Upper lobe of right lung (tissue), 1 donor: ENCODE measurements around the gene AQP7. TPM values are rescaled to one million over a fixed set of nuclear protein-coding genes. Genes with fewer than 3 reads are reported as not detected.
A peak's percentile ranks its signal among the peaks of the same experiment; 100 is the strongest.

Experiments
- ATAC-seq: fragments of 200-7000 bp; cut with Tn5 transposase; one replicate; pipeline ENCODE4 v1.9.1; 2020; ENCODE audit warnings: mild to moderate bottlenecking, moderate library complexity
- DNase-seq: peaks from one replicate; pipeline ENCODE4 v3.0.0-alpha.2; 2020
- H3K27ac ChIP-seq: fragments of 200-600 bp; one replicate; pipeline ENCODE4 v1.8.0; 2022
- H3K27me3 ChIP-seq: fragments of 200-600 bp; one replicate; pipeline ENCODE4 v1.8.0; 2022; ENCODE audit warnings: mild to moderate bottlenecking
- H3K36me3 ChIP-seq: fragments of 200-600 bp; one replicate; pipeline ENCODE4 v1.8.0; 2022
- H3K4me1 ChIP-seq: fragments of 200-600 bp; one replicate; pipeline ENCODE4 v1.8.0; 2022
- H3K4me3 ChIP-seq: fragments of 200-600 bp; one replicate; pipeline ENCODE4 v1.8.0; 2022; ENCODE audit warnings: mild to moderate bottlenecking
- H3K9me3 ChIP-seq: fragments of 200-600 bp; one replicate; pipeline ENCODE4 v1.8.0; 2022
- intact Hi-C: fragments of 100-400 bp; cut with DNase I; formaldehyde crosslinking; loops from one replicate; pipeline ENCODE4 v1.11.0; 2022
- total RNA-seq: library from RNA; stranded (reverse); fragmentation: NEBNext Ultra II Directional; extraction: Animal tissue kit (Norgen Biotek cat#: 25700); gene quantifications from one replicate; pipeline ENCODE4 v1.2.1, GENCODE V29; 2021
- TF ChIP-seq, protein P1 (sequence below): fragments of 200-600 bp; IDR thresholded peaks from one replicate; pipeline ENCODE4 v1.8.0; 2022; ENCODE audit warnings: antibody characterized with exemption
- donor health status: DM: no; HTN: yes; CAD: no; lungs with severe emphysema.

Gene AQP7
- total RNA-seq, 1 donor from 2014 or later = 2.4 TPM

DNA sequence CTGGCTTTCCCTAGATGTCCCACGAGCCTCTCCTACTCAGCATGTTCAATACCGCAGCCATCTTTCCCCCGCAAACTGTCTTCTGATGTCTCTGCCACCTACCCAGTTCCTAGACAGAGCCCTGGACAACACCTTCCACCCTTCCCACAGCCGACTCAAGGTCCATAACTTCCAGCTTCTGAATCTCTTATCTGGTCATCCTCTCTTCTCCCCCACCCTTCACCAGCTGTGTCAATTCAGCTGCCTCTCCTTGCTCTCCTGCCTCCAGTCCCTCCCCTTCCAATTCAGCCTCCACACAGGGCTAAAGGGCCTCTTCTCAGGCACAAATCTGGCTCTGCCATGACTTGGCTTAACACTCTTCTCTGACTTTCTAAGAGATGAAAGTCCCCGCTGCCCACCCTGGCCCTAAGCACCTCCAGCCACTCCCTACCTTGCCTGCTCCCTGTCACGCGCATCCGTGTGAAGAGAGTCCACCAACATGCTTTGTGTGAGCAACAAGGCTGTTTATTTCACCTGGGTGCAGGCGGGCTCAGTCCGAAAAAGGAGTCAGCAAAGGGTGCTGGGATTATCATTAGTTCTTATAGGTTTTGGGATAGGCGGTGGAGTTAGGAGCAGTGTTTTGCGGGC, 25.2 kb downstream of the AQP7 start:
- H3K27ac ChIP-seq = no peak overlapping the region
- no peak overlapping the region for H3K4me3 ChIP-seq
- ATAC-seq (no peak), DNase-seq (peak; percentile 19)
- no peaks in the 10 kb centered on the region for H3K36me3 ChIP-seq
- TF ChIP-seq, protein P1, sequence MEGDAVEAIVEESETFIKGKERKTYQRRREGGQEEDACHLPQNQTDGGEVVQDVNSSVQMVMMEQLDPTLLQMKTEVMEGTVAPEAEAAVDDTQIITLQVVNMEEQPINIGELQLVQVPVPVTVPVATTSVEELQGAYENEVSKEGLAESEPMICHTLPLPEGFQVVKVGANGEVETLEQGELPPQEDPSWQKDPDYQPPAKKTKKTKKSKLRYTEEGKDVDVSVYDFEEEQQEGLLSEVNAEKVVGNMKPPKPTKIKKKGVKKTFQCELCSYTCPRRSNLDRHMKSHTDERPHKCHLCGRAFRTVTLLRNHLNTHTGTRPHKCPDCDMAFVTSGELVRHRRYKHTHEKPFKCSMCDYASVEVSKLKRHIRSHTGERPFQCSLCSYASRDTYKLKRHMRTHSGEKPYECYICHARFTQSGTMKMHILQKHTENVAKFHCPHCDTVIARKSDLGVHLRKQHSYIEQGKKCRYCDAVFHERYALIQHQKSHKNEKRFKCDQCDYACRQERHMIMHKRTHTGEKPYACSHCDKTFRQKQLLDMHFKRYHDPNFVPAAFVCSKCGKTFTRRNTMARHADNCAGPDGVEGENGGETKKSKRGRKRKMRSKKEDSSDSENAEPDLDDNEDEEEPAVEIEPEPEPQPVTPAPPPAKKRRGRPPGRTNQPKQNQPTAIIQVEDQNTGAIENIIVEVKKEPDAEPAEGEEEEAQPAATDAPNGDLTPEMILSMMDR = no peak
- intact Hi-C loops = no loop called here
- H3K4me1 ChIP-seq = peaks cover 8% of the 10 kb centered on the region
- no peaks in the 10 kb centered on the region for H3K9me3 ChIP-seq
- H3K27me3 ChIP-seq = no peaks in the 10 kb centered on the region

DNA sequence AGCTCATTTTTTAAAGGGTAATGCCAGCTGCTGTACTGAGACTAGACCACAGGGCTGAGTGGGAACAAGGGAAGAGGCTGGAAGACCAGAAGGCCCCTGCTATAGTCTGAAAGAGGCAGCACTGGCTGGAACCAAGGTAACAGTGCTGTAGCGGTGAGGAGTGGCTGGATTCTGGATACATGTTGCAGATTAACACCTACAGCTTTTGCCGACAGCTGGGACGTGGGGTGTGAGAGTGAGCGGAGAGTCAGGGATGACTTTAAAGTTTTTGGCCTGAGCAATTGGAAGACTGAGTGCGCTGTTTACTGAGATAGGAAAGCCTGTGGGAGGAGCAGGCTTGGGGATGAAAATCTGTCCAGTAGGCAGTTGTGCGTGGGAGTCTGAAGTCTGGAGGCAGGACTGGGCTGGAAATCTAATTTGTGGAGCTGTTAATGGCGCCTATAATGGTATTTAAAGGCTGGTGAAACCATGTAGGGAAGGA, 26.5 kb downstream of the AQP7 start:
- peaks cover 11% of the 10 kb centered on the region for H3K36me3 ChIP-seq
- DNase-seq (peak; percentile 33), ATAC-seq (no peak)
- TF ChIP-seq, protein P1 = no peak
- H3K4me3 ChIP-seq = no peak overlapping the region
- intact Hi-C loops = no loop called here
- H3K9me3 ChIP-seq = no peaks in the 10 kb centered on the region
- peaks cover 8% of the 10 kb centered on the region for H3K4me1 ChIP-seq
- H3K27me3 ChIP-seq = no peaks in the 10 kb centered on the region
- H3K27ac ChIP-seq = no peak overlapping the region

DNA sequence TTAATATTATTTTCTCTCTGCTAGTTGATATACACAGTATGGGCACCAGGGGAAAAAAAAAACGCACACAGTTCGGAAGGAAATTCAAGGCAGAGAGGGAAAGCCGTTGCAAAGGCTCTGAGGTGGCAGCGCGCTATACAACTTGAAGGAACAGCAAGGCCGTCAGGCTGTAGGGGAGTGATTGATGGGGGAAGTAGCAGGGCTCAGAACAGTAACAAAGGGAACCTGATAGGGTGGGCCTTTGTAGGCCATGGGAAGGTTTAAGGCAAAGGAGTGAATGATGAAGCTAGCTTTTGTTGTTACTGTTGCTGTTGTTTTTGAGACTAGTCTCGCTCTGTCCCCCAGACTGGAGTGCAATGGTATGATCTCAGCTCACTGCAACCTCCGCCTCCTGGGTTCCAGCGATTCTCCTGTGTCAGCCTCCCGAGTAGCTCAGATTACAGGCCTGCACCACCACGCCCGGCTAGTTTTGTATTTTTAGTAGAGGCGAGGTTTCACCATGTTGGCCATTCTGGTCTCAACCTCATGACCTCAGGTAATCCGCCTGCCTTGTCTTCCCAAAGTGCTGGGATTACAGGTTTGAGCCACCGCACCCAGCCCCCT, 27.0 kb downstream of the AQP7 start:
- DNase-seq = peak; percentile 56
- peak overlapping the region; percentile 8 for H3K27ac ChIP-seq
- no peak overlapping the region for H3K4me3 ChIP-seq
- no peaks in the 10 kb centered on the region for H3K27me3 ChIP-seq
- H3K4me1 ChIP-seq = peaks cover 8% of the 10 kb centered on the region
- H3K36me3 ChIP-seq = peaks cover 16% of the 10 kb centered on the region
- TF ChIP-seq, protein P1 = no peak
- intact Hi-C loops = no loop called here
- no peaks in the 10 kb centered on the region for H3K9me3 ChIP-seq
- peak; percentile 26 for ATAC-seq

DNA sequence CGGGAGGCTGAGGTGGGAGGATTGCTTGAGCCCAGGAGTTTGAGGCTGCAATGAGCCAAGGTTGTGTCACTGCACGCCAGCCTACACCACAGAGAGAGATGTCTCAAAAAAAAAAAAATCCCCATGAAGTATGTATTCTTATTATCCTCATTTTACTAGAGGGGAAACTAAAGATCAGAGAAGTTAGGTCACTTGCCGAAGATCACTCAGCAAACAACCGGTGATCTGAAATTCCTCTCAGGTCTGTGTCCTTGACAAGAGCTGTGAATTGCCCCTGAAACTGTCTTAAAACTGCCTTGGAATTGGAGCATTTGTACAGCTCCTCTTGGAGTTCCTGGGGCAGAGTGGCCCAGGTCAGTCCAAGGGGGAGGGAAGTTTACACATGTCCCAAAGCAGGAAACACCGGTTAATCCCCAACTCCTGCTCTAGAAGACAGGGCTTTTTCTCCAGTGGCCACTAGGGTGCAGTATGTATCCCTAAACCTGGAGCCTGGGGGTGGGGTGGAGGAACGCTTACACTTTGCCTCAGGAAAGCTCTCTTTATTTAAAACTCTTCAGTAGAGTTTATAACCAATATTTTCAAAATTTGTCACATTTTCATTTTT, 27.6 kb downstream of the AQP7 start:
- DNase-seq (peak; percentile 73), ATAC-seq (peak; percentile 91)
- TF ChIP-seq, protein P1 = peak; percentile 90
- intact Hi-C loops = no loop called here
- Histone ChIP-seq H3K4me3 (no peak overlapping the region), H3K27ac (peak overlapping the region; percentile 8), H3K4me1 (peaks cover 8% of the 10 kb centered on the region), H3K36me3 (peaks cover 22% of the 10 kb centered on the region), H3K27me3 (no peaks in the 10 kb centered on the region), H3K9me3 (no peaks in the 10 kb centered on the region)

DNA sequence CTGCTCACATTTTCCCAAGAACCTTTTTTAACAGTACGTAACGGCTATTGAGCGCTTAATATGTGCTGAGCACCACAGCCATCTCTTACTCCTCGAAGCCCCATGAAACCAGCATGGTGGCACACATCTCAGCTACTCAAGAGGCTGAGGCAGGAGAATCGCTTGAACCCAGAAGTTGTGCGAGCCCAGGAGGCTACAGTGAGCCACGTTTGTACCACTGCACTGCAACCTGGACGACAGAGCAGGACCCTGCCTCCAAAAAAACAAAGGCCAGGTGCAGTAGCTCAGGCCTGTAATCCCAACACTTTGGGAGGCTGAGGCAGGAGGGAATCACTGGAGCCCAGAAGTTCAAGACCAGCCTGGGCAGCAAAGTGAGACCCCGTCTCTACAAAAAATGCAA, 28.2 kb downstream of the AQP7 start:
- no peak overlapping the region for H3K27ac ChIP-seq
- no peaks in the 10 kb centered on the region for H3K9me3 ChIP-seq
- ATAC-seq (no peak), DNase-seq (peak; percentile 30)
- H3K4me1 ChIP-seq = peaks cover 8% of the 10 kb centered on the region
- TF ChIP-seq, protein P1 = no peak
- no peaks in the 10 kb centered on the region for H3K27me3 ChIP-seq
- no peak overlapping the region for H3K4me3 ChIP-seq
- intact Hi-C loops = no loop called here
- H3K36me3 ChIP-seq = peaks cover 28% of the 10 kb centered on the region
